BE2C (cell line): ENCODE data around the gene VTCN1.

Experiments used
- DNase-seq: peaks from one replicate; pipeline ENCODE4 v3.0.0-alpha.2; 2020
- H3K27me3 ChIP-seq: fragments of 250-450 bp; sonication (Bioruptor Pico); 2 replicates; pipeline ENCODE4 v1.5.1; 2020; ENCODE audit warnings: mild to moderate bottlenecking
- H3K36me3 ChIP-seq: fragments of 250-450 bp; sonication (Bioruptor Pico); 2 replicates; pipeline ENCODE4 v1.5.1; 2020; ENCODE audit warnings: mild to moderate bottlenecking
- H3K4me1 ChIP-seq: fragments of 250-450 bp; sonication (Bioruptor Pico); 2 replicates; pipeline ENCODE4 v1.5.1; 2020
- H3K4me3 ChIP-seq: 2 replicates; pipeline ENCODE4 v1.5.1; 2011; ENCODE audit warnings: low read depth, low read length
- H3K9me3 ChIP-seq: fragments of 250-450 bp; sonication (Bioruptor Pico); 2 replicates; pipeline ENCODE4 v1.5.1; 2020
- CTCF ChIP-seq: IDR thresholded peaks from 2 replicates; pipeline ENCODE4 v1.5.1; 2012; ENCODE audit warnings: mild to moderate bottlenecking, low read depth, low read length

Gene VTCN1

GRCh38 chr1:117117697-117118096 is 93.0 kb downstream of the VTCN1 start:
- no peak for TF ChIP-seq CTCF
- Histone ChIP-seq H3K36me3 (no peaks in the 10 kb centered on the region), H3K4me1 (no peaks in the 10 kb centered on the region), H3K4me3 (no peak overlapping the region), H3K27me3 (no peaks in the 10 kb centered on the region), H3K9me3 (no peaks in the 10 kb centered on the region)
- no peak for DNase-seq

GRCh38 chr1:117116784-117117130 is 94.0 kb downstream of the VTCN1 start:
- Histone ChIP-seq H3K4me1 (no peaks in the 10 kb centered on the region), H3K4me3 (no peak overlapping the region), H3K27me3 (no peaks in the 10 kb centered on the region), H3K9me3 (no peaks in the 10 kb centered on the region), H3K36me3 (no peaks in the 10 kb centered on the region)
- no peak for TF ChIP-seq CTCF
- no peak for DNase-seq

GRCh38 chr1:117116090-117116783 is 94.5 kb downstream of the VTCN1 start:
- H3K4me1 ChIP-seq = no peaks in the 10 kb centered on the region
- H3K27me3 ChIP-seq = no peaks in the 10 kb centered on the region
- no peak overlapping the region for H3K4me3 ChIP-seq
- TF ChIP-seq CTCF = no peak
- no peak for DNase-seq
- H3K36me3 ChIP-seq = no peaks in the 10 kb centered on the region
- H3K9me3 ChIP-seq = no peaks in the 10 kb centered on the region

GRCh38 chr1:117114877-117115276 is 95.8 kb downstream of the VTCN1 start:
- no peak for DNase-seq
- no peaks in the 10 kb centered on the region for H3K36me3 ChIP-seq

GRCh38 chr1:117113199-117113598 is 97.5 kb downstream of the VTCN1 start:
- H3K4me1 ChIP-seq = no peaks in the 10 kb centered on the region
- no peak for TF ChIP-seq CTCF
- H3K9me3 ChIP-seq = no peaks in the 10 kb centered on the region
- no peak for DNase-seq
- H3K36me3 ChIP-seq = no peaks in the 10 kb centered on the region
- H3K4me3 ChIP-seq = no peak overlapping the region
- H3K27me3 ChIP-seq = no peaks in the 10 kb centered on the region

More at GRCh38 chr1:117114877-117115276, 95.8 kb downstream of the VTCN1 start:
- H3K9me3 ChIP-seq = no peaks in the 10 kb centered on the region
- no peaks in the 10 kb centered on the region for H3K4me1 ChIP-seq
- TF ChIP-seq CTCF = no peak
- H3K4me3 ChIP-seq = no peak overlapping the region
- no peaks in the 10 kb centered on the region for H3K27me3 ChIP-seq

- H3K27me3 ChIP-seq = no peaks in the 10 kb centered on the region
- no peak overlapping the region for H3K4me3 ChIP-seq
- no peaks in the 10 kb centered on the region for H3K9me3 ChIP-seq
- no peaks in the 10 kb centered on the region for H3K4me1 ChIP-seq
- DNase-seq = no peak
- H3K36me3 ChIP-seq = no peaks in the 10 kb centered on the region
- no peak for TF ChIP-seq CTCF
Measured at GRCh38 chr1:117112047-117112717, 98.5 kb downstream of the VTCN1 start.
